HL-60/S4 treated with phorbol 12-myristate 13-acetate at 8.2 ng/mL for 4 days and 3 days (cell line): ENCODE results near the gene ARHGEF11.

ENCODE experiments used
- in situ Hi-C: fragments of 300-500 bp; cut with MboI; formaldehyde crosslinking; loops from 2 replicates; pipeline ENCODE4 v1.15.0; 2022; ENCODE audit warnings: low sequenced_read_pairs

Gene ARHGEF11

DNA sequence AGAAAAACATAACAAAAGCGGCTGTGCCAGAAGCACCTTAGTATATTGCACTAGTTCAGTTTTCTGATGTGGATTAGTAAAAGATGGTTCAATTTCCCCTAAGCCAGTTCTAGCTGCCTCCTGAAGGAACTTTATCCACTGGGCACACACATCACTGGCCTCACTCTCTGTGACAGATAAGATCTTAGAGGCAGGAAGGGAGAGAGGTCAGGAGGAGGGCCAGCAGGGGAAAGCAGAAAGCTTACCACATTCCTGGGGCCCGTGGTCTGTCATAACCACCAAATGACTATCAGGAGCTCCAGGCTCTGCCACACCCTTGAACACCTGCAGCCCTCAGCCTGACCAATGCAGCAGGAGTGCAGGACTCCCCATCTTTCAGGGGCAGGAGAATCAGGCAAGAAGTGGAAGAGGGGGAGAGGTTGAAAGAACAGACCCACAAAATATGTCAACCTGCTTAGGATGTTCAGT is 87.3 kb downstream of the ARHGEF11 start:
- in situ Hi-C loops: no loop called here

DNA sequence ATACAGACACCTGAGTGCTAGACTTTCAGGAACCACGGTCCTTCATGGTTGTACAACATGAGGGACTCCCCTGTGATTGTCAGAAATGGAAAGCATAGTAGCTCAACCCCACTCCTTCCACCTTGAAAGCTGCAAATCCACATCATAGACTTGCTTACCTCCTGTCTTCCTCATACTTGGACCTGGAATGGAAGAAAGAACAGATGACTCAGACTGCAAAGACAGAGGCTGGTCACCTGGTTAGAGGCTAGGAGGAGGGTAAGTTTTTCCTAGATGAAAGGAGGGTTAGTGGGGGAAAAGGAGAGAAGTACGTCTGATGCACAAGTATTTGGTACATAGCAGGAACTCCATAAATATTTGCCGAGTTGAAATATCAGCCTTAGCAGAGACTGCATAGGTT is 87.9 kb downstream of the ARHGEF11 start:
- in situ Hi-C loops: no loop called here

DNA sequence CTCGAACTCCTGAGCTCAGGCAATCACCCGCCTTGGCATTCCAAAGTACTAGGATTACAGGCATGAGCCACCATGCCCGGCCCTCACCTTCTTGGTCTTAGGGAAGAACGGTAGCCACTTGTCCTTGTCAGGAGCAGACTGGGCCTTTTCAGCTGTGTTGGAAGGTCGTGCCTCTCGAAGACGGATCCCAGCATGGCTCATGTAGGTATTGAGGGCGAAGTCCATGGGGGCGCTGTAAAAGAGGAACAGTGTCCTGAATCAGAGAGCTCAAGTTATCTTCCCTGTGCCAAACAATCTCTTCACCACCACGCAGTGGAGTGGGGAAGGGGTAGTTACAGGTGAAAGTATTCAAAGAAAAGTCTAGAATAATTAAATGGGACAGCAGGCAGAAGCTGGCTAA is 89.2 kb downstream of the ARHGEF11 start:
- in situ Hi-C loops: no loop called here

GRCh38 chr1:156953571-156953970 is 92.0 kb downstream of the ARHGEF11 start:
- in situ Hi-C loops: no loop called here

- in situ Hi-C loops: no loop called here
Observed at GRCh38 chr1:156951371-156951770, 94.2 kb downstream of the ARHGEF11 start.

GRCh38 chr1:156949127-156949526 is 96.4 kb downstream of the ARHGEF11 start:
- in situ Hi-C loops: no loop called here

GRCh38 chr1:156948708-156949107 is 96.8 kb downstream of the ARHGEF11 start:
- in situ Hi-C loops: no loop called here

DNA sequence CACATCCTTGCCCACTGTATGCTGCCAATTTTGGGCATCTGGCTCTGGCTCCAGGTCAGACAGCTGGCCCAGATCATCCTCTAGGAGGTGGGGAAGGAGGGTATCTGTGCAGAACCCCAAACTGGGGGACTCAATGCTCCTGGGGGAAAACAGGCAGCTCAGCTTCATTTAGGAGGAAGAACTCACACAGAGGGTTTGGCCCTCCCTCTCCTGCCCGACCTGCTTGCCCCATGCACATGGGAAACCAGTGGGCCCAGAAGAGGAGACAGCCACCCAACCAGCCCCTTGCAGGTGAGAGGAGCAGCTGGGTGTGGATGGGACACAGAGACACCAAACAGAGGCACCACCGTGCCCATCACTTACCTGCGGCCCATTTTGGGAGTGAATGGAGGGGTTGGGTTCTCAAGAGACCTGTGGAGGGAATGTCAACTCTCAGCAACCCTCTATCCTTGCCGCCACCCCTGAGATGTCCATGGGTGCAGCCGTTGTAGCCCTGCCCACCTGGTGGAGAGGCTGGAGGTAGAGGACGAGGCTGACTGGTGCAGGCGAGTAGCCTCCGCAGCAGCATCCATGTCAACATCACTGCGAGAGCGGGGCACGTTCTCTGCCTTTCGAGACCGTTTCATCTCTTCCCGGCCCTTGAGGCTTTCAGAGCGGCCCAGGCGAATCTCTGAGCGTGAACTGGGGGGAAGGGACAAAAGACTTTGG is 97.6 kb downstream of the ARHGEF11 start:
- in situ Hi-C loops: no loop called here

- in situ Hi-C loops: no loop called here
Observed at GRCh38 chr1:156947127-156947526, 98.4 kb downstream of the ARHGEF11 start.

- in situ Hi-C loops: no loop called here
Observed at GRCh38 chr1:156945881-156946661, 99.5 kb downstream of the ARHGEF11 start.

DNA sequence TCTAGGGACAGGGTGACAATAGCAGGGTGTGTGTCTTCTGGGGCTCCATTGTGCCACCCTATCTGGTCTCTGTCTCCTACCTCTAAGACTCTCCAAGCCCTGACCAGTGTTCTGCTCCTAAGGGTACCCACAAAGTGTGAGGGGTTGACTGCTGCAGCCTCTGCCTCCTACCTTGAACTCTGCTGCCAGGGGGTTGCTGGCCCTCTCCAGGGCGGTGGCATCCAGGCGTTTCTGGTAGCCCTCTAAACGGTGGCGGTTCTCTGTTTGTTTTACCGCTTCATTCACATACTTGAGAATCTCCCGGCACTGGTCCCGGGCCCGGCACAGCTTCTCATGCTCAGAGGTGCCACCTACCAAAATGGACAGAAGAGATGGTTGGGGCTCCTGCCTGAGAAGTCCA is 100.7 kb downstream of the ARHGEF11 start:
- in situ Hi-C loops: no loop called here

GRCh38 chr1:156944268-156944667 is 101.3 kb downstream of the ARHGEF11 start:
- in situ Hi-C loops: no loop called here

DNA sequence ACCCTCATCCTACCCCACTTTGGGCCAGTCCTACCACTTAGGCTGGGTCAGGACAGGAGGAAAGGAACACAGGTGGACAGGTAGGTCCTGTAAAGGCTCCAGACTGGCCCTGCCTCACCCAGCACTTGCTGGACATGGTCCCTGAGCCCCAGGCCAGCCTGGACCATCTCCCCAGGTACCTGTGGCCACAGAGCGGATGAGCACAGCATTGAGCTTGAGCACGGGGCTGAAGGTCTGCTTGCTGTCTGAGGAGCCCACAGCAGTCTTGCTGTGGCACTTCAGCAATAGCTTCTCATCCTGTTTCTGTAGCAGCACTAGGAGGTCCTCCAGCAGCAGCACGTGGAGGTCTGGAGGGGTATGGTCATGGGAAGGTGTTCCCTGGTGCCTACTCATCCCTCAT is 101.8 kb downstream of the ARHGEF11 start:
- in situ Hi-C loops: no loop called here

GRCh38 chr1:156942576-156942975 is 103.0 kb downstream of the ARHGEF11 start:
- in situ Hi-C loops: no loop called here

- in situ Hi-C loops: no loop called here
Observed at GRCh38 chr1:156942176-156942575, 103.4 kb downstream of the ARHGEF11 start.

GRCh38 chr1:156941675-156942074 is 103.9 kb downstream of the ARHGEF11 start:
- in situ Hi-C loops: no loop called here

GRCh38 chr1:156939786-156940334 is 105.7 kb downstream of the ARHGEF11 start:
- in situ Hi-C loops: no loop called here

DNA sequence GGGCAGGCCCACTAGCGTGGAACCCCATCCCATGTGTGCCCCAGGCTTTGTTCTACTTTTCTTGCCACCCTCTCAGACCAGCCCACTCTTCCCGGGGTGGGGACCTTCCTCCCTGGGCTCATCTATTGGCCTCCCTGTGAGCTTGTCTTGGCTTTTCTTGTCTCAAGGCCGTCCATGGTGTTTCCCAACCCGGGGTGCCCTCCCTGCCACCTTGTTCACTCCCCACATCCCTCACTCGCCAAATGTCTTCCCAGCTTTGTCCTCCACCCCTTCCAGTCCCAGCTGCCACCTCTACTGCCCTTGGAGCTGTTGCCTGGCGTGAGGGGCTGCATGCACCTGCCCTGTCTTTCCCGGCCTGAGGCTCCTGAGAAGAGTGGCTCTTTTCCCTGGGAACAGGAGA is 106.7 kb downstream of the ARHGEF11 start:
- in situ Hi-C loops: no loop called here

DNA sequence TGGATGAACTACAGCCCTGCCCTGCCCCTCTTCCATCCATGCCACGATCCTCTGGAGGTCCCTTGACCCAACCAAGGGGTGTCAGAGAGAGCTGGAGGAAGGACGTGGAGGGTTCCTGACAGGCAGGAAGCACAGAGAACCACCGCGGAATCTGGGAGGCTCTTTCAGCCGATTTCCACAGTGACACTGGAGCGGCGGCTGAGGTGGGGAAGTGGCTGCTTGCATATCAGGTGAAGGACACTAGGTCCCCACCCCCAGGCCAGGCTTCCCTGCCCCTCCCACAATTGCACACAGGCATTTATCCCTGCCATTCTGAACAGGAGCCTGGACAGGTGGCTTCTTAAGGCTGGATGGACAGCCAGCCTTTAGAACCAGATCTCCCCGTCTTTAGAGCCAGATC is 107.7 kb downstream of the ARHGEF11 start:
- in situ Hi-C loops: no loop called here

GRCh38 chr1:156936721-156937220 is 108.8 kb downstream of the ARHGEF11 start:
- in situ Hi-C loops: no loop called here

DNA sequence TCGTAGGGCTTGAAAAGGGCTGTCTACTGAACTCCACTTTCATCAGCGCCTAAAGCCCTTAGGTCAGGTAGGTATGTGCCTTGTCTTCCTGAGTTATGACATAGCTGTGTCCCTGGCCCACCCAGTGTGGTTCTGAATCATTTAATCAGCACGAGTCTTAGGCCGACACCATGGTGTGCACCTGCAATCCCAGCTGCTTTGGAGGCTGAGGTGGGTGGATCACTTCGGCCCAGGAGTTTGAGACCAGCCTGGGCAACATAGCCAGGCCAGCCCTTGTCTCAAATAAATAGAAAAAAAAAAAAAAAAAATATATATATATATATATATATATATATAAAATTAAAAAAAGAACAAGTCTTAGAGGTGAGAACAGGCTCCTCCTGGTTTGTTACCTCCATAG is 109.4 kb downstream of the ARHGEF11 start:
- in situ Hi-C loops: no loop called here
